ENCODE measurements around the gene APAF1. TPM values are rescaled to one million over a fixed set of nuclear protein-coding genes. Genes with fewer than 3 reads are reported as not detected.

The APAF1 gene
- total and polyA plus RNA-seq, 2 donors (not counting 1 experiment from before 2014, with no cell fraction given) = 9.1 to 36.9 TPM

DNA sequence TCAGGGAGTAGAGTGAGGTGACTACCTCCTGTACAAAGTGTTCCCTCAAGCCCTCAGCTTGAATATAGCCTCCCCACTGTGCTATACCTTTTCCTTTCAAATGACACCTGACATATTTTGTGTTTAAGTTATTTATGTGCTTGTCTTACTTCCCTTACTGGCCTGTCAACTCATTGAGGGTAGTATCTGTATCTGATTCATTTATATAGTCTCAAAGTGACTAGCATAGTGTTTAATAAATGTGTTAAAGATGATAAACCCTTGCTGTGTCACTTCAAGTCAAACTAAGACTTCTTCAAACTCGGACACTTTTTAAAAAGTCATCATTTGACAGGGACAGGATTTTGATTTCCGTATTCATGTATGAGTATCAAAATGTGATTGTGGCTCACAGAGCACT, 52.1 kb downstream of the APAF1 start:
- Mint-ChIP-seq H3K4me1 (peaks cover 2% of the 10 kb centered on the region), H3K9me3 (ENCODE audit: insufficient read depth) (no peaks in the 10 kb centered on the region), H3K27me3 (no peaks in the 10 kb centered on the region), H3K4me3 (no peak overlapping the region), H3K27ac (no peak overlapping the region)
- Histone ChIP-seq H3K4me3 (ENCODE audit: control extremely low read depth in 1 of 5, extremely low read depth in 1 of 5, insufficient read depth in 1 of 5, low read depth in 2 of 5, low read length in 4 of 5) (no peak overlapping the region), H3K79me2 (ENCODE audit: control insufficient read depth, insufficient read depth, low read length) (no peaks in the 10 kb centered on the region), H3K9ac (ENCODE audit: low read length) (no peak overlapping the region), H2AFZ (ENCODE audit: insufficient read depth, low read depth, low read length, poor library complexity, severe bottlenecking) (no peak overlapping the region), H3K4me1 (ENCODE audit: control insufficient read depth in 2 of 2, insufficient read depth in 2 of 2, low read length in 2 of 2) (no peaks in the 10 kb centered on the region), H3K36me3 (replicated peaks in 1 of 2; ENCODE audit: control extremely low read depth in 1 of 2, control insufficient read depth in 1 of 2, extremely low read depth in 1 of 2, insufficient read depth in 2 of 2, low read length in 1 of 2) (peaks cover 2 to 48% of the 10 kb centered on the region in 2 experiments), H3K9me3 (ENCODE audit: control extremely low read depth in 1 of 3, control insufficient read depth in 2 of 3, insufficient read depth in 1 of 3, low read length in 2 of 3) (no peaks in the 10 kb centered on the region), H3K27ac (ENCODE audit: low read length in 2 of 2) (no peak overlapping the region), H4K20me1 (ENCODE audit: control insufficient read depth, insufficient read depth, low read length, poor library complexity, severe bottlenecking) (no peaks in the 10 kb centered on the region), H3K27me3 (replicated peaks in 1 of 4; ENCODE audit: control extremely low read depth in 1 of 4, control insufficient read depth in 3 of 4, insufficient read depth in 4 of 4, low read length in 3 of 4) (no peaks in the 10 kb centered on the region), H3K4me2 (replicated peaks; ENCODE audit: low read depth, low read length, poor library complexity, severe bottlenecking) (no peak overlapping the region)
- ChIA-PET POLR2A (no interaction called here), CTCF (no interaction called here)
- intact Hi-C loops (cut with micrococcal nuclease) = no loop called here
- ATAC-seq (ENCODE audit: low read depth) (no peak), DNase-seq (no peak)
- WGBS (ENCODE audit: insufficient coverage) = no CpG with 5 or more reads among the region's 2 CpGs
- TF ChIP-seq EZH2 (IDR thresholded peaks at IDR 0.05; ENCODE audit: borderline replicate concordance, insufficient read depth, low read depth, low read length, poor library complexity, severe bottlenecking) = no peak
- TF ChIP-seq, protein P1, sequence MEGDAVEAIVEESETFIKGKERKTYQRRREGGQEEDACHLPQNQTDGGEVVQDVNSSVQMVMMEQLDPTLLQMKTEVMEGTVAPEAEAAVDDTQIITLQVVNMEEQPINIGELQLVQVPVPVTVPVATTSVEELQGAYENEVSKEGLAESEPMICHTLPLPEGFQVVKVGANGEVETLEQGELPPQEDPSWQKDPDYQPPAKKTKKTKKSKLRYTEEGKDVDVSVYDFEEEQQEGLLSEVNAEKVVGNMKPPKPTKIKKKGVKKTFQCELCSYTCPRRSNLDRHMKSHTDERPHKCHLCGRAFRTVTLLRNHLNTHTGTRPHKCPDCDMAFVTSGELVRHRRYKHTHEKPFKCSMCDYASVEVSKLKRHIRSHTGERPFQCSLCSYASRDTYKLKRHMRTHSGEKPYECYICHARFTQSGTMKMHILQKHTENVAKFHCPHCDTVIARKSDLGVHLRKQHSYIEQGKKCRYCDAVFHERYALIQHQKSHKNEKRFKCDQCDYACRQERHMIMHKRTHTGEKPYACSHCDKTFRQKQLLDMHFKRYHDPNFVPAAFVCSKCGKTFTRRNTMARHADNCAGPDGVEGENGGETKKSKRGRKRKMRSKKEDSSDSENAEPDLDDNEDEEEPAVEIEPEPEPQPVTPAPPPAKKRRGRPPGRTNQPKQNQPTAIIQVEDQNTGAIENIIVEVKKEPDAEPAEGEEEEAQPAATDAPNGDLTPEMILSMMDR (IDR thresholded peaks at IDR 0.05) = no peak

DNA sequence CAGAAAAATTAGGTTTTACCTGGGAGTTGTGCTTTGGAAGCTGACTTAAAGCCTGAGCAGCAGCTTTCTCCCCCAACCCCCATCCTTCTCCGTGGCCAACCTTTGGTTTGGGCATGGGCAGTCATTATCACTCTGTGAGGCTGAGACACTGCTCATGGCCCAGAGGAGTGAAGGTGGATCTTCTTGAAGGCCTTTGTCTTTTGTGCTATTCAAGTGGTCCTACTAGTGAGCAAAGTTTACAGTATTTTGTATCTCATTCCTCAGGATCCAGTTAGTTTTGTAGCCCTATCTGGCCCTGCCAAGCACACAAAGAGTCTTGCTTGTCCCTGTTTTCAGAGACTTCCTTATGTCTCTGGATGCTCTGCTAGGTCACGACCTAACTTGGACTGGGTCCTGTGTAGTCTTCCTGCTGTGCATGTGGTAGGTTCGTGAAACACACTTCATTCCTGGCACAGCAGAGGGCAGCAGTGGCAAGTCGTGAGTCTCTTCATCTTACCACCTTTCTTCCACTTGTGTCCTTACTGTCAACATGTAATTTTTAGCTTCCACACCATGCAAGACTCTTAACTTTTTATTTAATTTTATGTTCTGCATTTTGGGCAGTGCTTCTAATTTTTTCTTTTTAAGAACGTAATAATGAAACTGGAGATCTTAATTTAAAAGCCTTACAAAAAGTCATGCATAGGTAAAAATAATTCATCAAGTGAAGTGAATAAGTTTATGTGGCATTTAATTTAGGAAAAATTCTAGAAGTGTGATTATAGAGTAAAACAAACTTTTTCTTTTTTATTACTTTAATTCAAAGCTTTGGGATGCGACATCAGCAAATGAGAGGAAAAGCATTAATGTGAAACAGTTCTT, 53.7 kb downstream of the APAF1 start:
- H3K9me3 Mint-ChIP-seq (ENCODE audit: insufficient read depth) = no peaks in the 10 kb centered on the region
- no peaks in the 10 kb centered on the region for H3K79me2 ChIP-seq (ENCODE audit: control insufficient read depth, insufficient read depth, low read length)
- H3K4me1 ChIP-seq (ENCODE audit: control insufficient read depth in 2 of 2, insufficient read depth in 2 of 2, low read length in 2 of 2) = no peaks in the 10 kb centered on the region

More for the DNA sequence above, 53.7 kb downstream of the APAF1 start:
- CTCF ChIA-PET = interaction anchor here (0.6 to 1.6 kb wide), 3 partner anchors 13 to 298 kb away, joined by 3 read pairs; no protein-coding TSS in a partner anchor
- peak; percentile 35 for DNase-seq
- no peak for ATAC-seq (ENCODE audit: low read depth)
- no peaks in the 10 kb centered on the region for H4K20me1 ChIP-seq (ENCODE audit: control insufficient read depth, insufficient read depth, low read length, poor library complexity, severe bottlenecking)
- TF ChIP-seq, protein P1 (IDR thresholded peaks at IDR 0.05) = no peak
- TF ChIP-seq EZH2 (IDR thresholded peaks at IDR 0.05; ENCODE audit: borderline replicate concordance, insufficient read depth, low read depth, low read length, poor library complexity, severe bottlenecking) = no peak
- intact Hi-C loops (cut with micrococcal nuclease) = no loop called here
- H3K27ac Mint-ChIP-seq = no peak overlapping the region
- no peak overlapping the region for H3K4me2 ChIP-seq (replicated peaks; ENCODE audit: low read depth, low read length, poor library complexity, severe bottlenecking)
- H3K27me3 Mint-ChIP-seq = no peaks in the 10 kb centered on the region
- 6% methylated on average over 2 of the region's 6 CpGs for WGBS (ENCODE audit: insufficient coverage)
- H3K27ac ChIP-seq (ENCODE audit: low read length in 2 of 2) = no peak overlapping the region
- no peaks in the 10 kb centered on the region for H3K27me3 ChIP-seq (replicated peaks in 1 of 4; ENCODE audit: control extremely low read depth in 1 of 4, control insufficient read depth in 3 of 4, insufficient read depth in 4 of 4, low read length in 3 of 4)
- peaks cover 3 to 49% of the 10 kb centered on the region in 2 experiments for H3K36me3 ChIP-seq (replicated peaks in 1 of 2; ENCODE audit: control extremely low read depth in 1 of 2, control insufficient read depth in 1 of 2, extremely low read depth in 1 of 2, insufficient read depth in 2 of 2, low read length in 1 of 2)
- no peak overlapping the region for H3K4me3 Mint-ChIP-seq
- no peak overlapping the region for H3K9ac ChIP-seq (ENCODE audit: low read length)
- no peaks in the 10 kb centered on the region for H3K4me1 Mint-ChIP-seq
- POLR2A ChIA-PET = no interaction called here
- H3K4me3 ChIP-seq (ENCODE audit: control extremely low read depth in 1 of 5, extremely low read depth in 1 of 5, insufficient read depth in 1 of 5, low read depth in 2 of 5, low read length in 4 of 5) = no peak overlapping the region
- H3K9me3 ChIP-seq (ENCODE audit: control extremely low read depth in 1 of 3, control insufficient read depth in 2 of 3, insufficient read depth in 1 of 3, low read length in 2 of 3) = no peaks in the 10 kb centered on the region
- H2AFZ ChIP-seq (ENCODE audit: insufficient read depth, low read depth, low read length, poor library complexity, severe bottlenecking) = no peak overlapping the region
